IPS-18c (cell line): ENCODE results near the gene TCOF1.
A peak's percentile ranks its signal among the peaks of the same experiment; 100 is the strongest.

Experiments
- H3K4me3 ChIP-seq: 2 replicates; pipeline ENCODE4 v1.7.0; 2013; ENCODE audit warnings: low read depth, mild to moderate bottlenecking, low read length, moderate library complexity; ENCODE audit not compliant: insufficient read depth
- H3K9me3 ChIP-seq: one replicate; pipeline ENCODE4 v1.6.1; 2013; ENCODE audit warnings: mild to moderate bottlenecking, low read length, moderate library complexity; ENCODE audit not compliant: control insufficient read depth, insufficient read depth

TCOF1 gene

GRCh38 chr5:150446088-150446487 is 88.6 kb downstream of the TCOF1 start:
- Histone ChIP-seq H3K4me3 (no peak overlapping the region), H3K9me3 (no peaks in the 10 kb centered on the region)

GRCh38 chr5:150446583-150446982 is 89.1 kb downstream of the TCOF1 start:
- Histone ChIP-seq H3K4me3 (no peak overlapping the region), H3K9me3 (no peaks in the 10 kb centered on the region)

GRCh38 chr5:150447188-150447587 is 89.7 kb downstream of the TCOF1 start:
- Histone ChIP-seq H3K9me3 (no peaks in the 10 kb centered on the region), H3K4me3 (no peak overlapping the region; the same call in 1 of the 2 replicates)

- no peaks in the 10 kb centered on the region for H3K9me3 ChIP-seq
- H3K4me3 ChIP-seq = peak overlapping the region; percentile 85
Measured at GRCh38 chr5:150448334-150448733, 90.8 kb downstream of the TCOF1 start.

GRCh38 chr5:150448952-150449516 is 91.5 kb downstream of the TCOF1 start:
- peak overlapping the region; percentile 85 for H3K4me3 ChIP-seq
- H3K9me3 ChIP-seq = no peaks in the 10 kb centered on the region
